Activated T-helper 1 cell treated with anti-CD3 and anti-CD28 coated beads, Interleukin-2, amount 50 U/mL, for 16 hours (primary cell): ENCODE results near the gene AURKA.

Source experiments
- DNase-seq, 2 donors: peaks; one replicate each; pipeline ENCODE4 v3.0.0-alpha.2; 2020; ENCODE audit warnings: low read depth in 1 of 2, low spot score in 1 of 2

AURKA gene

DNA sequence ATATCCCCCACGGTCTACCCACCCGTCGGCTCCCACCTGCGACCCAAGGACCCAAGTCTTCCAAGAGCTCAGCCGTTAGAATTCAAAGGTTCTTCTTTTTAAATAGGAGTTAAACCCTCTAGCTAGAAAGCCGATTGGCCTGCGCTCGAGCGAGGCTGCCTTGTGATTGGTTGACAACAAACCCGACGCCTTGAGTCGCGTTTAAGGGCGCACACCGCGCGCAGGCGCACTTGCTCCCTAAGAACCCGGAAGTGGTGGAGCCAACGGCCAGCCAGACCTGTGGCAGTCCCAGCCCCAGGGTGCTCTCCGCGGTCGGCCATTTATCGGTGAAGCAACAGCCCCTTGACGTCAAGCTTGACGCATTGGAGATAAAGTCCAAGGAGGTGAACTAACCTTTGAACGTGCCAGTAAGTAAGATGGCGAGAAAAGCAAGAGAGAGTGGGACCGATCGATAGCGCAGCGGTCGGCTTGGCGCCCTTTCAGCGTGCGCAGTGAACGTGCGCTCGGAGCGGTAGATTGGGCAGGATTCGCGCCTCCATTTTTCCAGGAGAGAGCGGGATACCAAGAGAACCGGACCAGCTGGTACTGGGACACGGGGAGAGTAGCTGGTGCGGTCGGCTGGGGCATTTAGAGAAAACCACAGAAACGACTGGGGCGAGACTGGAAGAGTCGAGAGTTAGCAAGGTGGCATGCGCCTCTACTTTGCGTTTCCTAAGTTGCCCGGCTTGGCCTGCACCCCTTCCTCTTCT, at the start of gene AURKA, which contains the start of gene CSTF1:
Gene AURKA (minus strand): TSS at position 84 of the 749 bp plus-strand sequence. CDS start 4,018 bp downstream, outside the sequence.
Gene CSTF1 (plus strand): TSS at position 514 of the 749 bp plus-strand sequence. CDS start 2,908 bp downstream, outside the sequence.
- DNase-seq, result peak; percentile 98 to 100

DNA sequence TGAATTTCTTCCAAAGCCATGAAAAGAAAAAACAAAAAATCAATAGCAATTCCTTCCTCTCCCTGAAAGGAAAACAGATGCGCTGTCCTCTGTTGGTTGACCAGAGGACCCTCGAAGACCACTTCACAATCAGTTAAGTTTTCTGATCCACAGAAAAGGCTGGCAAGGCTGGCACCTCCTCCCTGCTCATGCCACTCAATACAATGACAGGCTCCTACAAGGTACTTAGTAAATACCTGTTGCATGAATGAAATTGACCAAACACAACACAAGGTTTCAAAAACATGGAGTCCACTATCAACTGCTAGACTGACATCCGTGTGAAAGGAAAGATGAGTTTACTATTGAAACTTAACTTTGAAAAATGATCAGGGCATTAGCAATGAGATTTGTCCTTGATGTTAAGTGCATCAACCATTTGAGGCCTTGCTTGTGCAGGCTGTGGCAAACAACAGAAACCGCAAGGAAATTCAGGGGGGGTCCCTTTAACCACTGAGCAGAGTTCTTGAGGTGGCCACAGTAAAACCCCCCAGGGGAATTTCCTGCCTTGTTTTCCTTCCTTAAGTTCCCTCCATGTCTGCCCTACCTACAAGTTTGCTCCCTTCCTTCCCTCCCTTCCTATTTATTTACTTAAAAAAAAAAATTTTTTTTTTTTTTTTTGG, 48.5 kb upstream of the AURKA start:
- peak in 1 of 2 donors; percentile 37 for DNase-seq

DNA sequence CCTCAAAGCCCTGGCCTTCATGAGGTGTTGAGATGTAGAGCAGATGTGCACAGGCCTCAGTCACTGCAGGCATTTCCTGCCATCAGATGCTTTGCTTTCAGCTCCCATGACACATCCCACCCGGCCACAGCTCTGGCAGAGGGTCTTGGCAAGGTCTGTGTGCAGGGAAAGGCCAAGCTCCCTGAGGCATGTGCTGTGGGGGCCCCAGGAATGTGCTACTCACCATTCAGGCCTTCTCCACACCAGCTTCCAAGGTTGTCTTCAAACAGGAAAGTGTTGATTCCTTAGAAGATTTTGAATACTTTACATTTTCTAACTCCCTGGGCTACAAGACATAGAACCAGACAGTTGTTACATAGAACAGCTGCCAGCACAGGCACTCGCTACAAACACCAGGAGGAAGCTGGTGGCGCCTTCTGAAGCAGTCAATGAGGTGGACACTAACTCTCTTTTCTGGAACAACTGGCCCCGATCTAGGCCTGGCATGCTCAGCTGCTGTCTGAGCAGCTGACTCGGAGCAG, 47.8 kb upstream of the AURKA start:
- no peak for DNase-seq

DNA sequence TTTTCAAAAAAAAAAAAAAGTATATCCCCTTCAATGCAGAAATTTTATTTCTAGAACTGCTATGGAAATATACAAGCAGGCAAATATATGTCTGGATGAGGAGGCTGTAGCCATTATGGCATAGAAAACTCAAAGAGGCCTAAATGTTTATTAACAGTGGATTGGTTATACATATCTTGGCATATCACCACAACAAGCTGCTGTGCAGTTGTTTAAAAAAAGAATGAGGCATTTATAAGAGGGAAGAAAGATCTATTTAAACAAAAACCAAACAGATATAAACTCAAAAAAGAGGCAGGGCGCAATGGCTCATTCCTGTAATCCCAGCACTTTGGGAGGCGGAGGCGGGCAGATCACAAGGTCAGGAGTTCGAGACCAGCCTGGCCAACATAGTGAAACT, 46.3 kb upstream of the AURKA start:
- DNase-seq, result no peak

DNA sequence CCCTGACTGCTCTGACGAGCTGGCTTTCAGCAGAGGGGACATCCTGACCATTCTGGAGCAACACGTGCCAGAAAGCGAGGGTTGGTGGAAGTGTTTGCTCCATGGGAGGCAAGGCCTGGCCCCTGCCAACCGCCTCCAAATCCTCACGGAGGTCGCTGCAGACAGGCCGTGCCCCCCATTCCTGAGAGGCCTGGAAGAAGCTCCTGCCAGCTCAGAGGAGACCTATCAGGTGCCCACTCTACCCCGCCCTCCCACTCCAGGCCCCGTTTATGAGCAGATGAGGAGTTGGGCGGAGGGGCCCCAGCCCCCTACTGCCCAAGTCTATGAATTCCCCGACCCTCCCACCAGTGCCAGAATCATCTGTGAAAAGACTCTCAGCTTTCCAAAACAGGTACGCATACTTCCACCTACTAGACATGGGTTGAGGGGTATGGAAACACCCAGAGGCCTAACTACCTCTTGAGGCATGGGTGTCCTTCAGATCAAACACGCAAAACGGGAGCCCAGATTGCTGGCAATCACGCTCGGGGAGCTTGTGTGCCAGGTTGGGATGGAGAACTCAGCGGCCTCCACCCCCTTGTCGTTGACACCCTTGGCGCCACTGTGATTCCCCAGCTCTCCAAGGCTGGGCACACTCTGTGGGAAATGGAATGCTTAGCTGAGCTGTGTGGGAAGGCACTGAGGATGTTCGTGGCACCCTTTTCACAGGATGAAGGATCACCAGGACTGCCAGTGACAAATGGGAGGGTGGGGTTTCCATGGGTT, 45.4 kb upstream of the AURKA start:
- DNase-seq, result no peak

DNA sequence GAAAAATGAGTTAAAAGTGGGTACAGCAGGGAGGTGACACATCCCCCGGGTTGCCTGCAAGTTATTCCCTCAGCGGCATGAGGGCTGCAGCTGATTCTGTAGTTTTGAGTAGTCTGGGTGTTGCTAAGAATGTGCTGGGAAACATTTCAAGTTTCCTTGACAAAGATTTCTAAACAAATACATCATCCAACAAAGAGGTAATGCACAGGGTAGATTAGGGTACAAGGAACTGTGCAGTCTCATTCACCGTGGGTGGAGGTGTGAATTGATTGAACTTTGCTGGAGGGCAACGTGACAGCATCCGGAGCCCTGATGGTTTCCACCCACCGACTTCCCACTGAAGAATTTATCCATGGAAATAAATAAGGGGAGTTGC, 41.9 kb upstream of the AURKA start:
- DNase-seq, result no peak

DNA sequence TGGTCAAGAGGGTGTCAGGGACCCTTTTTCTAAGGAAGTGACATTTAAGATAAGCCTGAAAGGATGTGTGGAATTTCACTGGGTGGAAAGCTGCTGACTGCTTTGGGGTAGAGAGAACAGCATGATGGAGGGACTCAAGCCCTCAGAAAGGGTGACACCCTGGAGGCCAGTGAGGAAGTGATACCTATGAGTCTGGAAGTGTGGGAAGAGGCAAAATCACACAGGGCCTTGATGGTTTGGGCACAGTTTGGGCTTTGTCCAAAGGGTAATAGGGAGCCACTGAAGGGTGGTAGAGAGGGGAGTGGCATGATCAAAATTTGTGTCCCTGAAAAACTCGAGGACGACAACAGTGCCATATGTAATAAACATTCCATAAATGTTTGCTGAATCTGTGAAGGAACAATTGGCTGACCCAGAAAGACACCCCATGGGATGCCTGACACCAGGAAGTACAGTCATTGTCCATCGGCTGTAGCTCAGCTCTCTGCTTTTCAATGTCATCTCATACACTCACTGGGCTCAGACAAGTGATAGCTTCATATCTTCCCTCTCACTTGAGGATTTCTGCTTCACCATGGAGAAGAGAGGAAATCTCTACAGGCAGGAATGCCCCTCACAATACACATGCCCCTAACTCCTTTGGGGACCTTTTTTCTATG, 41.3 kb upstream of the AURKA start:
- no peak for DNase-seq

DNA sequence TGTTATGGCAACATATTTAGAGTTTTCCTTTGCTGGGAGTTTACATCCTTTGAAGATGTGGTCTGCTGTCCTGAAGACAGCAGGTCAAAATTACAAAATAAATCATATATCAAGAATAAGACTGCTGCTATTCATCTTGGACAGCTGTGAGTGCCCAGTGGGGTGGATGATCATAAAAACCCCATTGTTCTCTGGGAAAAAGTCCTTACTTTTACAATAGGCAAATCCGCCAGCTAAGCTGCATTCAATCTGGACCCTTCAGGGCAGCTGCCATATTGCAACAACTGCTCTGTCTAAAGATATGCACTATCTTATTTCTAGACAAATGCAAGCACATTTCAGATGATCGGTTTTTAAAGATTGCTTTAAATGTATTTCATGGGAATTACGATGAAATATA, 39.5 kb upstream of the AURKA start:
- DNase-seq, result no peak

DNA sequence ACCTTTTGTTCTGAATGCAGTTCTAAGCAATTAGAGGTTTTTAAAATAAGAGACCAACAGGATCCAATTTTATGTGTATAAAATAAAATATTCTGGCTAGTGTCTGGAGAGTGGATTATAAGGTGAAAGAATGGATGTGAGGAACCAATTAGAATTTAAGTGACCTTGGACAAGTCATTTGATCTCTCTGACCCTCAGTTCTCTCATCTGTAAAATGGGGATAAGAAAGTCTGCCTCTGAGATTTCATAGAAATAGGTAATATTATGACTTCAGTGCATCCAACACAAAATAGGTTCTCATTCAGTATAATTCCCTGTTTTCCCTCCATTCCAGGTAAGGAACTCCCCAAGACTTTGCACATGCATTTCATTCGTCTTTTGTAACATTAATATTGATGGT, 38.9 kb upstream of the AURKA start:
- DNase-seq, result no peak

DNA sequence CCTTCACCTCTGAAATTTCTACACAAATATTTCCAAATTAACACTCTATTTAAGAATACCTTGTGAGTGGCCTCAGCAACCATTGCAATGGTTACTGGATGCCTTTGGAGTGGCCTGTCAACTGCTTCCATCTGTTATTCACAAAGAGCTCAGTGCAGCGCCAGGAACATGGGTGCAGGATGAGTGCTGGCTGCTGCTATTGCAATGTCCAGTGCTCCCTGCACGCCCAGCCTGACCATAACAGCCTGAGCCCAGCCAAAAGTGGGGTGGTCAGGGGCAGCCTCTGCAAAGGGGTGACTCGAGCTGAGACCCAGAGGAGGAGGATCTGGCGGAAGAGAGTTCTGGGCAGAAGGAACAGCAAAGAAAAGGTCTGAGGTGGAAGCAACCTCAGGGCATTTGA, 38.4 kb upstream of the AURKA start:
- no peak for DNase-seq

DNA sequence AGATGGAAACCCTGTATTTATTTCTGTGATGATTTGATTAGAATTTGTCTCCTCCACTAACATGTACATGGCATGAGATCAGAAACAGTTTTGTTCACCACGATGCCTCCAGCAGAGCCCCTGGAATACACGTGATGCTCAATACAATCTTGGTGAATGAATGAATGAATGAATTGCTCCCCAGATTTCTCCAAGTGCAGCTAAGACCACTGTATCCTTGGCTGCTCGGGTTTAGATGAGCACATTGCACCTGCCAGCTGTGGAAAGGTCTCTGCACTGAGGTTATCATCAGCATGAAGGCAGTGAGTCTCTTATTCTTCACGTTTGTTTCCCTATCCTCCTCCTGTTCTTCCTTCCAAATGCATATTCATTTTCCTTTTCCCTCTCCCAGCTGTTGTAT, 37.9 kb upstream of the AURKA start:
- DNase-seq, result no peak

DNA sequence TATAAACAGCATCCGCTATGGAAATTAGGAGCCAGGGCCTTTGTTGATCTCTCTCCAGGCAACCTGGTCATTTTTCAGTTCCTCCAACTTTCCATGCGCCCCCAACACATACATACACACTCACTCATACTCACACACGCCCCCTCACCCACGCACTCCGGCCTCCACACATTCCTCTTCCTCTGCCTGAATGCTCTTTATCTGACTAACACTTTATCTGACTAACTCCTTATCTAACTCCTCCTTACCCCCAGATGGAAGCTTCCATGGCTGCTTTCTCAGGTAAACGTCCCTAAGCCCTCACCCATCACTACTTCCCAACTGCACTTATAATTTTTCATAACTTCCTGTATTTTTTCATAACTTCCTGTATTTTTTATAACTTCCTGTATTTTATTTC, 37.5 kb upstream of the AURKA start:
- DNase-seq, result peak in 1 of 2 donors; percentile 10

DNA sequence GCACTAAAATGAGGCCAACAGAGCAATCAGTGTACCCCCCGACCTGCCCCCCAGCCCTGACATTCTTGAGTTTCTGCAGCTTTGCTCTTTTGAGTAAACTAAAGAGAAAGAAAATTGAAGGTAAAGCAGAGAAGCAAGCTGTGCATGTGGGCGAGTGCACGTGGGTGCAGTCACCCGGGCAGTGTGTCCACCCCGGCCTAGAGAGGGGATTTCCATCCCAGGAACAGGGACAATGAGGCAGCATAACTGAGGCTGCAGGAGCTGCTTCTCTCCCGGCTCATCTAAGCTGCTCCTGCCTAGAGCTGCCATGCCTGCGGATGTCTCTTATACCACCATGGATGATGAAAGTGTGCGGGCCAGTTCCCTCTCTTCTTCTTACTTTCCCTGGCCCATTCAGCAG, 36.9 kb upstream of the AURKA start:
- no peak for DNase-seq

DNA sequence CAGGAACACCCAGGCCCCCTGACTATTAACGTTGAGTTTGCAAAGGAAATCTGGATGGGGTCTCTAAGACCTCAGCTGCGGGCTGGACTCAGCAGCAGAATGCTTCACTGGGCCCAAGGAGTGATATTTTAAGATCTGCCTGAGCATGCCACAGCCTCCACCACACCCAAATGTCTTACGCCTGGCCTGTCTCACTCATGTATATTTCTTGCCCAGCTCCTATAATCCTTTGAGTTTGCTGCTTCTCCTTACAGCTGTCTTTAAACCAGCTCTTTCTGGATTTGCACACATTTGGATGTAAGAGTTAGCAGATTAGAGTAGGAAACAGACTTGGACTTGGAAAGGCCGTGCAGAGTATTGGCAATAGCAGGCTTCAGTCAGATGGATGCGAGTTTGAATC, 36.4 kb upstream of the AURKA start:
- no peak for DNase-seq

DNA sequence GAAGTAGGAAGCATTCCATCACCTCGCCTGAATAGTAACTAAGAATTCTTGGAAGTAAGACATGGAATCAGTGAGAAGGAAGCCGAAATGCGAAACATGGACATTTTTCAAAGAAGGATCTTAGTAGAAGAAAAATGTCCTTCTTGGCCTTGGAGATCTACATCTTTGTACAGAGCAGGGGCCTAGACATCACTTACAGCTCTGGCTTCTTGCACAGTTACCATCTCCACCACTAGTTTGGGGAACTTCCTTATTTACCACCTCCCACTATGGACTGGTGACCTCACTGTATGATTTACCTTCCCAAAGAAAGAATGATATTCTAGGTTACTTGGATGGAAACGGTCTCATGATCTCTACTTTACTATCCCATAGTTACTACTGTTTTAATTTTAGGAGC, 35.8 kb upstream of the AURKA start:
- no peak for DNase-seq

DNA sequence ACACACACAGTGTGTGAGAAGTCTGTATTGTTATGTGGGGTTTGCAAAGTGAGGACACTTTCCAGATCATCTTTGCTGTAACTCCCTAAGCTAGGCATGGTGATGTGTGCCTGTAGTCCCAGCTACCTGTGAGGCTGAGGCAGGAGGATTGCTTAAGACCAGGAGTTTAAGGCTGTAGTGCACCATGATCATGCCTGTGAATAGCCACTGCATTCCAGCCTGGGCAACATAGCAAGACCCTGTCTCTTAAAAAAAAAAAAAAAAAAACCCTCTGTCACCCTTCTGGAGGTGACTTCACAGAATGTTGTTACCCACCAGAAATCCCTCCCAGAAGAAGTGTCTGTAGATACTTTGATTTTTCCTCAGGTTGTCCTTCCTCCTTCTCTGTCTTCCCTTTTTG, 34.9 kb upstream of the AURKA start:
- no peak for DNase-seq

DNA sequence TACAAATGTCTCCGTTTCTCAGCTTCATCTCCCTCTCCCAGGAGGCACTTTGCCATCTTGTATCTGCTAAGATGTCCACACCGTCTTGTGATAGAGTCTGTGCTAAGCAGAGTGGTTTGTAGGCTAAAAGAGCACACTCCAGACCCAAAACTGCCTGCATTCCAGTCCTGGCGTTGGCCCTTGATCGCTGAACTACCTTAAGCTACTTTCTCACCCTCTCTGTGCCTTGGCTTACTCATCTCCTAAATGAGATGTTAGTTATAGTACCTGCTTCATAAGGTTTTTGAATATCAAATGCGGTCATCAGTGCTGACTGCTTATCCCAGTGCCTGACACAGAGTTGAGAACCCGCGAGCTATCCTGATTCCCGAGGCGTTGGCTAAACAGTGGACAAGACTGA, 34.0 kb upstream of the AURKA start:
- no peak for DNase-seq

DNA sequence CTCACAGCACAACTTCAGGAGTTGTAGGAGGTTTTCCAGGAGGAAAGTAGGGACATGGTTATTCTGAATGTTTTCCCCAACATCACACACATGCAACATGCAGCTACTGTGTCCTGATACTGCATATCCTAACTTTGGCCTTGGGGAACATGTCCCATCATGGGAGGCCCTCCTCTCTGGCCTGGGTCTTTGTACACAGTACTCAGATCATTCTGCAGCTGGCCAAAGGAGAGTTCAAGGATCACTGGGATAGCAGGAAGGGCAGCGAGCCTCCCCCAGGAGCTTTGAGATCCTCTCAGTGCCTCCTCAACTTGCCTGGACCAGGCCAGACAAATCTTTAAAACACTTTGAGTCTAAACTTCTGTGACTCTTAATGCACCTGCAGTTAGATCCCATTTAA, 32.9 kb upstream of the AURKA start:
- no peak for DNase-seq

DNA sequence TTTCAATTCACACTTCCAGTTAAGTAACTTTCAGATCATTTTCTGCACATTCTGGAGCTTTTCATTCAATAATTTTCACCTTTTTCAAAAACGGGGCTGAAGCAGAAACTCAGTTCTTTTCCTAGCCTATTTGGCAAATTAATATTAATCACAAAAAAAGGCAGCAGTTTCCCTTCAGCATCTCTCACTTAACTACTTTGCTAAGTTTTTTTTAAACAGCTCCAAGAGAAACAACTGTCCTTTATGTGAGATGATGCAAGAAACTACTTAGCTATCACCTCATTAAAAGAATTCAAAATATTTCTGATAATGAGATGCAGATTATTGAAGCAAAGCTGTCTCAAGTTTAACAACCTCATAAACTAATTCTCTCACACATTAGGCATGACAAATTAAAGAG, 31.9 kb upstream of the AURKA start:
- DNase-seq, result no peak

DNA sequence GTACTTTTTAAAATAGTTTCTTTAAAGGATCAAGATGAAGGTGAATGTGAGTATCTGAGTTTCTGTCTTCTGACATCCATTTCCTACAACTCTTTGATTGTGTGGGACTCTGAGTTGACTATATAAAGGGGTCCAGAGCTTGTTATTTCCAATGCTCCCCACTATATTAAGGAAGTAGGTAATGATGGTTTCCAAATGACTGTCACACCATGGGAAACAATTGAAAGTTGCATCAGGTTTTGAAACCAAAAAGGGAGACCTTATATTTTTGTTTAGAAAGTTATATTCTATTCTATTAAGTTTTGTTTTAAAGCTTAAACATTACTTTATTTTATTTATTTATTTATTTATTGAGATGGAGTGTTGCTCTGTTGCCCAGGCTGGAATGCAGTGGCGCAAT, 31.2 kb upstream of the AURKA start:
- no peak for DNase-seq

DNA sequence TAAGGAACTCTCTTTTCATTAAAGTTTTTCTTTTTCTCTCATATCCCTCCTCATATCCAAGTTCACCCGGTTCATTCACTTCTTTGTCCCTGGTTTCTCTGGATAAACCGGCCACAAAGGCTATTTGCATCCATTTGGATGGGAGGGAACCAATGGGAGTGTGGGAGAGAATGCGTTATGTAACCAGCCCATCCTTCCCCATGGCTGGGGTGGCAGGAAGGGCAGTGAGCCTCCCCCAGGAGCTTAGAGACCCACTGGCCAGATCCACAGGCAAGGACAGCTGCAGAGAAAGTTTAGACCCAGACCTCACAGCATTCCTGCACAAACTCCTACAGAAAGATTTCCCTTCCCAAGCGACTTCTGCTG, 30.8 kb upstream of the AURKA start:
- no peak for DNase-seq
